ENCODE results near the gene TEAD3. TPM values are rescaled to one million over a fixed set of nuclear protein-coding genes. Genes with fewer than 3 reads are reported as not detected.

Gene TEAD3
- total and polyA plus RNA-seq, 11 donors = 25.8 to 54.3 (median 35.2) TPM

DNA sequence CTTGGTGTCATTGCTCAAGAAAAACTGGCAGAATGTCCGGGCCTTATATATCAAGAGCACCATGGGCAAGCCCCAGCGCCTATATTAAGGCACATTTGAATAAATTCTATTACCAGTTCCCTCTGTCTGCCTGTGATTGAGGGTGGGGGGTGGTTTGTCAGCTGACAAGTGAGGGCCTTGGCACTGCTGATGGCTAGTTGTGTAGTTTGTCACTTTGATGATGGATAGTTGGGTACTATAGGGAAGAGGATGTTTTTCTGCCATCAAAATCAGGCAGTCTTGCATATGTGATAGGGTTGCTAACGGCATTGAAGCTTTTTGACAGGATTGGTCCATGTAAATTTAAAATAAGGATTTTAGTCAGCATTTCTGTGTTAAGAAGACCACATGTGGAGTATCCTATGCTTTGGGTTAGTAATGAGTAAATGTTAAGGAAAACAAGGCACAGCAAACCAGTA lies 26.2 kb downstream of the TEAD3 start:
- whole genome bisulfite sequencing, 4 donors = 69 to 74% (median 74%) methylated on average over 3 of the region's 3 CpGs
- H3K36me3 ChIP-seq = peaks cover 0 to 65% (median 57%) of the 10 kb centered on the region in 9 donors
- ATAC-seq = no peak

DNA sequence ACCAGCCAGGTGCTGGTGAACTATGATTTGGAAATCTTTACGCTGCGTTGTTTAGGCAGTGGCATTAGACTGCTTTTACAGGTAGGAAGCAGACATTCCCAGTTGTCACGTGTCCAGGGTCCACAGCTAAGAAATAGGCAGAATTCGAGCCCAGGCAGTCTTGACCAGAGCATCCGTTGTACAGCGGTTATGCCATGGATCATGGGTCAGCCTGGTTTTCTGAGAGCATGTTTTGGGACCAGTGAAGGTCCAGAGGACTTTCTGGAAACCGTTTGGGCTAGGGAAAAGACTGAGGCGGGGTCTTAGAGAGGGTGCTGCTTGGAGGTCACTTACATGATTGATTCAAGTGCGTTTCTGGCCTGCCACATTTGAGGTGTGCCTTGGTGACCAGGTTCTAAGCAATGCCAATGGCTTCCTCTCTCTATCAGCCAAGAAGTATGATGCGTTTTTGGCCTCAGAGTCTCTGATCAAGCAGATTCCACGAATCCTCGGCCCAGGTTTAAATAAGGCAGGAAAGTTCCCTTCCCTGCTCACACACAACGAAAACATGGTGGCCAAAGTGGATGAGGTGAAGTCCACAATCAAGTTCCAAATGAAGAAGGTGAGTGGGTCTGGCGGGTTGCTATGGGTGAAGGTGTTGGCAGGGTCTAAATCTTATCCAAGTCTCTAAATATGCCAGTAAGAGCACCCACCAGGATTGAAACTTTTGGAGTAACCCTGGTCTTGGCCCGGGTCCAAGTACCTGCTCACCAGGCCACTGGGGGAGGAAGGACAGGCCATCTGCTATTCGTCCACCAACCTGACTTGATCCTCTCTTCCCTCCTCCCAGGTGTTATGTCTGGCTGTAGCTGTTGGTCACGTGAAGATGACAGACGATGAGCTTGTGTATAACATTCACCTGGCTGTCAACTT lies 26.9 kb downstream of the TEAD3 start:
- Histone ChIP-seq H3K27ac (peak overlapping the region in 6 of 12 donors; percentile 86 to 94 (median 92)), H3K27me3 (no peaks in the 10 kb centered on the region), H3K9me3 (no peaks in the 10 kb centered on the region), H3K4me1 (peaks cover 3 to 40% (median 23%) of the 10 kb centered on the region in 12 donors), H3K4me3 (peak overlapping the region; percentile 61 to 98 (median 72)), H3K36me3 (peaks cover 0 to 60% (median 50%) of the 10 kb centered on the region in 9 donors)
- WGBS, 4 donors = 51 to 57% (median 54%) methylated on average over 17 to 18 of the region's 18 CpGs
- TF ChIP-seq, protein P1, sequence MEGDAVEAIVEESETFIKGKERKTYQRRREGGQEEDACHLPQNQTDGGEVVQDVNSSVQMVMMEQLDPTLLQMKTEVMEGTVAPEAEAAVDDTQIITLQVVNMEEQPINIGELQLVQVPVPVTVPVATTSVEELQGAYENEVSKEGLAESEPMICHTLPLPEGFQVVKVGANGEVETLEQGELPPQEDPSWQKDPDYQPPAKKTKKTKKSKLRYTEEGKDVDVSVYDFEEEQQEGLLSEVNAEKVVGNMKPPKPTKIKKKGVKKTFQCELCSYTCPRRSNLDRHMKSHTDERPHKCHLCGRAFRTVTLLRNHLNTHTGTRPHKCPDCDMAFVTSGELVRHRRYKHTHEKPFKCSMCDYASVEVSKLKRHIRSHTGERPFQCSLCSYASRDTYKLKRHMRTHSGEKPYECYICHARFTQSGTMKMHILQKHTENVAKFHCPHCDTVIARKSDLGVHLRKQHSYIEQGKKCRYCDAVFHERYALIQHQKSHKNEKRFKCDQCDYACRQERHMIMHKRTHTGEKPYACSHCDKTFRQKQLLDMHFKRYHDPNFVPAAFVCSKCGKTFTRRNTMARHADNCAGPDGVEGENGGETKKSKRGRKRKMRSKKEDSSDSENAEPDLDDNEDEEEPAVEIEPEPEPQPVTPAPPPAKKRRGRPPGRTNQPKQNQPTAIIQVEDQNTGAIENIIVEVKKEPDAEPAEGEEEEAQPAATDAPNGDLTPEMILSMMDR (IDR thresholded peaks at IDR 0.05) = no peak
- no peak for DNase-seq
- ATAC-seq = no peak
- intact Hi-C loops (cut with DNase I) = loop anchor here in 6 of 10 donors (2.0 to 5.0 kb wide), 2 partner anchors 27 to 128 kb away; partner anchors contain the start of genes PPARD (in 5 of the 6) and TEAD3 (in 1 of the 6)

More for the DNA sequence above, 26.2 kb downstream of the TEAD3 start:
- Histone ChIP-seq H3K4me1 (peaks cover 3 to 40% (median 23%) of the 10 kb centered on the region in 12 donors), H3K4me3 (peak overlapping the region in 2 of 12 donors; percentile 12 to 61), H3K27me3 (no peaks in the 10 kb centered on the region), H3K9me3 (no peaks in the 10 kb centered on the region), H3K27ac (peak overlapping the region in 1 of 12 donors; percentile 89)
- no peak for DNase-seq
- intact Hi-C loops (cut with DNase I) = no loop called here
- no peak for TF ChIP-seq POLR2A (IDR thresholded peaks at IDR 0.05)
- TF ChIP-seq, protein P1 (IDR thresholded peaks at IDR 0.05) = no peak

DNA sequence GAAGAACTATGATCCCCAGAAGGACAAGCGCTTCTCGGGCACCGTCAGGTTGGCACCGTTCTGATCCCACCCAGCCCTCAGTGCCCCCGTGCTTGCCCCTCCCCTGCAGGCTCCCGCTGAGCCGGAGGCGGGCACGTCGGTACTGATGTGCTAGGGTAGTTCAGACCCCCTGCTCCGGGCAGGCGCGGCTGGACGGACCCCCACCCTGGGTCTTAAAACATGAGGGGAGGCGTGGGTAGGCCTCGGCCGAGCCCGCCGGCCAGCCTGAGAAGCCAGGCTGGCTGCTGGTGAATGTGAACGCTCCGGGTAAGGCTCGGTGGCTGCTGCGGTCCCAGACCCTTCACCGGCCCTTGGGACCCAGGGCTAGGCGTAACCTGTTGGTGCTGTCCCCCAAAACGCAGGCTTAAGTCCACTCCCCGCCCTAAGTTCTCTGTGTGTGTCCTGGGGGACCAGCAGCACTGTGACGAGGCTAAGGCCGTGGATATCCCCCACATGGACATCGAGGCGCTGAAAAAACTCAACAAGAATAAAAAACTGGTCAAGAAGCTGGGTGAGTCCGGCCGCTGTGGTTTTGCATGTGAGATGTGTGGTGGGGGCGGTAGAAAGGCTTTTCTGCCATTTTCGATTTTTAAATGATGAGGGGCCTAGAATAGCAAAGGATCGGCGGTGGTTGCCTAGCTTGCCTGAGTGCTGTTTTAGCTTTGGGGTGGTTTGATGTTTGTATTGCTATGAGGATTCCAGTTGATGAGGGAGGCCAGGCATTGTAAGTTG lies 27.7 kb downstream of the TEAD3 start:
- intact Hi-C loops (cut with DNase I) = loop anchor here in 7 of 10 donors (1.0 to 5.0 kb wide), 3 partner anchors 28 to 127 kb away; partner anchors contain the start of genes PPARD (in 7 of the 7) and TEAD3 (in 1 of the 7)
- TF ChIP-seq, protein P1 (IDR thresholded peaks at IDR 0.05) = no peak
- TF ChIP-seq POLR2A (IDR thresholded peaks at IDR 0.05) = no peak
- H3K36me3 ChIP-seq = peaks cover 0 to 53% (median 41%) of the 10 kb centered on the region in 9 donors
- 4 to 15% (median 12%) methylated on average over 17 to 37 of the region's 37 CpGs for WGBS, 4 donors
- ATAC-seq (peak in 3 of 4 donors; percentile 22 to 43 (median 30)), DNase-seq (no peak)
- peak overlapping the region; percentile 61 to 98 (median 72) for H3K4me3 ChIP-seq
- H3K9me3 ChIP-seq = no peaks in the 10 kb centered on the region
- H3K27me3 ChIP-seq = no peaks in the 10 kb centered on the region
- H3K27ac ChIP-seq = peak overlapping the region; percentile 62 to 94 (median 88)
- H3K4me1 ChIP-seq = peaks cover 3 to 40% (median 23%) of the 10 kb centered on the region in 12 donors
